HG03196 (cell line): Measurements from ENCODE around the gene AHDC1.

Experiments used
- ATAC-seq: cut with Tn5 transposase; IDR thresholded peaks from one replicate; pipeline ENCODE4 v1.9.1; 2021; ENCODE audit not compliant: unreplicated experiment

AHDC1 gene

DNA sequence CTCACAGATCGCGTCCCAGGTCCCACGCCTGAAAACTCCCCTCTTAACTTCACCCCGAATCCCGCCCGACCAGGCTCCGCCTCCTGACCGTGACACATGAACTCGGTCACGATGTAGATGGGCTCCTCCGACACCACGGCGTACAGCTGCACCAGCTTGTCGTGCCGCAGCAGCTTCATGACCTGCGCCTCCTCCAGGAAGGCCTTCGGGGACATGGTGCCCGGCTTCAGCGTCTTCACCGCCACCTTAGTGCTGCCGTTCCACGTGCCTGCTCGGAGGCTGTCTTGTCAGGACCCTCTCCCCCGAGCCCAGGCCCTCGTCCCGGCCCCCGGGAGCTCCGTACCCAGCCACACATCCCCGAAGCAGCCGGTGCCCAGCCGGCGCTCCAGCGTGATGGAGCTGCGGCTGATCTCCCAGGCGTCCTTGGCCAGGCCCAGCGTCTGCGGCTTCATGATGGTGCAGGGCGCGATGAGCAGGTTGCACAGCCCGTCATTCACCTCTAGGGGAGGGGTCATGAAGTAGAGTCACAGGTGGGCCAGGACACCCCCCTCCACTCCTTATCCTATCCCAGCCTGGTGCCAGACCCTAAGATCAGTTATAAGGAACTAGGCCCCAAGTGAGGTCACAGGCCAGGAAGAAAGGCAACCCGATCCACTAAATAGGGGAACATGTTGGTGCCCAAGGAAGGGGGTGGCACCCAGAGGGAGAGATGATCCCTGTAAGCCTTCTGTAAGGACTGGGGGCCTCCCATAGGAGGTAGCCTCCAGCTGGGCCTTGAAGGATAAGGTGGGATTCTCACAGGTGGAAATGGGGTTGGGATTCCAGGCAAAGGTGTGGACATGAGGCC lies 11.6 kb upstream of the AHDC1 start:
- no peak for ATAC-seq

DNA sequence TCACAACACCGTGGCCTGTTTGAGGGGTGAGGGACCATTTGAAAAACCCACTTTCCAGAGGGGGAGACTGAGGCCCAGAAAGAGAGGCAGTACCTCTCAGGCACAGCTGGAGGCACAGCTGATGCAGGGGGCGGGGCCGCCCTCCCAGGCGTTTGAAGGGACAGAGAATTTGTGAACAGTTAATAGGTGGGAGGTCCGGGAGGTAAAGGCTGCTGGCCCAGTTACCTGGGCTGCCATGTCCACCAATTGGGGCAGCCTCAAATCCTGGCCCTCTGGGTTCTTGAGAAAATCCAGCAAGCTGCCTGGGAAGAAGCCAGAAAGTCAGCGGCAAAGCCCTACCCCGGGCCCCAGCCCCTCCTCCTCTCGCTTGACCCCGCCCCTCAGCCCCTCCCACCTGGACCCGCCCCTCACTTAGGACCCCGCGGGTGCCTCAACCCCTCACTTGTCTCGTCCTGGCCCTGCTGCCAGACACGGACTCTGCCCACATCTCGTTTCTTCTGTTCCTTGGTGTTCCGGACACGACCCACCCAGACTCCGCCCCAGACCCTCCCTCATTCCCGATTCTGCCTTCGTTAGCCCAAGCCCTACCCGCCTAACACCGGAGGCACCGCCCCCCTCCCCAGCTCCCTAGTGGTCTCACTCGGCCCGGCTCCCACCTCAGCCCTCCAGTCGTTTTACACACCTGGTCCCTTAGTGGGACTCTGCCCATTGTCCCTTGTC lies 10.8 kb upstream of the AHDC1 start:
- no peak for ATAC-seq

DNA sequence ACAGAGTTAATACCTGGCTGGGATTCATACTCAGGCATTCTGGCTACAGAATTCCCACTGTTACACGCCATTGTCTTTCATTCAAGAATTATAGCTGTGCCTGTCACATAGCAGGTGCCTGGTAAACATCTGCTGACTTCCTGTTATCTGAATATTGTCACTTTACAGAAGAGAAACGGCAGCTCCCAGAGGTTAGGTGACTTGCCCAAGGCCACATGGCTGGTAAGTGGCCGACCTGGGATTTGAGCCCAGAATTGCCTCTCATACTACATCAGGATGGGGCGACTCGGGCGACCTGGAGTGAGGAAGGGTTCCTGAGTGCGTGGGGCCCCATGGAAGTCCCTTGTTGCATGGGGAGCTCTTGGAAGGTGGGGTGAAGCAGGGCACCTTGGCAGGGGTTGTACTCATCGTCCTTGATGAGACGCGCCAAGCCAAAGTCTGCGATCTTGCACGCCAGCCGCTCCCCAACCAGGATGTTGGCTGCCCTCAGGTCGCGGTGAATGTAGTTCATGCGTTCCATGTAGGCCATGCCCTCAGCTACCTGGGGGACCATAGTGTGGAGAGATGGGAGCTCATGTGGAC lies 10.2 kb upstream of the AHDC1 start:
- no peak for ATAC-seq

DNA sequence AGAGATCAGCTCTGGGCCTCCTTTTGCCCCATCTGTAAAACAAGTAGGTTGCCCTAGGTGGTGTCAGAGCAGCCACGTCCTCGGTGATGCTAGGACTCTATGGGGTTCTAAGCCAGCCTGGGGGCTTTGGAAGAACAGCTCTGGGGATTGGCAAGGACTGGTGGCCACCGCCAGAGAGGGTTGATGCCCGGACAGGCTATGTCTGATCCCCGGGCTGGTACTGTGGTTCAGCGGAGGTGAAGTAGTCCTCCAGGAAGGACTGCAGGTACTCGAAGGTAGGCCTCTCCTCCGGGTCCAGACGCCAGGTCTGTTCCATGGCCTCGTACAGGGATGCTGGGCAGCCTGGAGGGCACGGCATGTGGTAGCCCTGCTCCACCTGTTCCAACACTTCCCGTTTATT lies 8.8 kb upstream of the AHDC1 start:
- no peak for ATAC-seq

DNA sequence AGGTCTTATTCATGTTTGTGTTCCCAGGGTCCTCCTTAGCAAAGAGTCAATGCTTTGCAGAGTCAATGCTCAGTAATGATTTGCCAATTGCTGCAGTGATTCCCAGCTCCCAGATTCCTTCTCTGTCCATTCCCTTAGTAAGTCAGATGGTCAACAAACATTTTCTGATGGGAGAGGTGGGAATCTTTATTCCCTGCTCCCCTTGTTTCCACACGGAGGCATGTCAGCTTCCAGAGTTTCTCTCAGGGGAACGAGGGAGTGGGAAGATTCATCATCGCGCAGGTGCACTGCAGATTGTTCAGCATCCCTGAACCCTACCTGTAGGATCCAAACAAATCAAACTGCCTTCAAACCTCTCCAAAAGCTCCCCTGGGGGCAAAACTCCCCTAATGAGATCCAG lies 7.5 kb upstream of the AHDC1 start:
- no peak for ATAC-seq

DNA sequence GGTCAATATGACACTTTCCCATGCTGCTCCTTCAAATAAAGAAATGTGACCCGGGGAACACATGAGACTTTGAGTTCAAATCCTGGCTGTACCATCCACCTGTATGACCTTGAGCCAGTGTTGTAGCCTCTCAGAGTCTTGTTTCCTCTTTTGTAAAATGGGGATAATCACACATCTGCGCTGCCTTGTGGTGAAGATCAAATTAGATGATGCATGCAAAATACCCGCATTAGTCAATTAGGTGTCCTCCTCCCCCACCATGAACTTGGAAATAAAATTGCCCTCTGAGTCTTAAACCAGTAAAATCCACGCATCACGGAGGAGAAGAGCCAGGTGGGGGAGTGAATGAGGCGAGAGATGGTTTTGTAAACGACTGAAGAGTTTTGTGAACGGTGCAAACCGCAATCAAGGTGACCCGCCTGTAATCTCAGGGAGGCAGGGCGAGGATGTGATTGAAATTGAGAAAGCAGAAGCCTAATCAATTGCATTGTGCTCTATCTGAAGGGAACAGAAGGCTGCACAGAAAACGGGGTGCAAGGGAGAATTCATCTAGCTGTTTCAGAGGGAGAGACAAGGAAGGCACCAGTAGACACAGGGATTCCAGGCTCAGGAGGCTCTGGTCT lies 5.8 kb upstream of the AHDC1 start:
- ATAC-seq: no peak

DNA sequence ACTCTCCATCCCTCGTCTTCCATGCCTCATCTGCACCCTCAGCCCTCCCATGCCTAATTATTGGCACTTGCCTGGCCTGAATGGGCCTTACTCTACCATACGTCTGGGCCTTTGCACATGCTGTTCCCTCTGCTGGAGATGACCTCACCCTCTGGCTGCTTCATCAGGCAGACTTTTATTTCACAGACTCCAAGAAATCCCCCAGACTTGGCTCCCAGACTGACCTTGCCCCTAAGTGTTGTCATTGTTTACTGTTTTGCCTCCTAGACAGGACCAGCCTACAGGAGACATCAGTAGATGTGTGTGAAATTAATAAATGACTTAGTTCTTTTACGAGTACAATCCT lies 5.2 kb upstream of the AHDC1 start:
- ATAC-seq: no peak

DNA sequence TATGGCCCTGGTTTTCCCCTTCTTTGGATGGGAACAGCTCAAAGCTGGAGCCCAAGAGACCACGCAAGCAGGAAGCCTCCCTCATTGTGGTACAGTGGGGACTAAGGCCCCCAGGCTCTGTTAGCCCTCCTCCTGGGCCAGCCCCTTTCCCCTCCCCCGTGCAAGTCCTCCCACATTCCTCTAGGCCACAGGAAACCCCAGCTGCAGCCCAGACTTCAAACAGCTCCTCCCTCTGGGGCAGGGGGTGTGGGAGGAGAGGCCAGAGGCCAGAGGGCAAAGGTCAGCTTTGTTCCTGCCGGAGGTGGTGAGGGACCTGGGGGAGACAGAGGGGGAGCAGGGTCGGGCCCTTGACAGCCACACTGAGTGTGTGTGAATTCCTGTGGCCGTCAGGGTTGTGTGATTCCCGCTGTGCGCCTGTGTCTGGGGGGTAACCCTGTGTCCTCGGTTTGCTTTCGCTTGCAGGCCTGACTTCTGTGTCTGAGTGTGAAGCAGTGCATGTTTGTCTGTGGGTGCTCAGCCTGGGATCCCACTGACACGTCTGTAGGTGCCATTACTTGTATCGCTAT lies 3.4 kb upstream of the AHDC1 start:
- ATAC-seq: no peak

DNA sequence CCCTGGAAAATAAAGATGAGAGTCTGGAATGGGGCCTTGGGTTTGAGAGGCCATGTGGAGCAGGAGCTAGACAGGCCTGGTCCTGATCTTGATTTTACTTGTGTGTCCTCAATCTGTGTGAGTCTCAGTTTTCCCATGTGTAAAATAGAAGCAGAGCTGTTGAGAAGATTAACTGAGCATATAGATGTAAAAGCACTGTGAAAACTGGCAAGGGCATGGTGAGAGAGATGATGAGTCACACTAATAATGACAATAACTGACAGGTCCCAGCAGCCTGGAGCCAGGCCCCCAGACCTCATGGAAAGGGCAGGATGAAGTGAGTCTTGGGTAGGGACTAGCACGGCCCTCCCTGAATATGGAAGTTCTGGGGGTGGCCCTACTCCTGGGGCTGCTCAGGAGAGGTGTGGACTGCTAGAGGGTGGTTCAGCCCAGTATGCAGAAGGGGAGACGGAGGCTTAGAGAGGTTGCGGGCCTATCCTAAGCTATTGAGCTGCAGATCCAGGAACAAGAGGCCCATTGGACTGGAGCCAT lies 2.8 kb upstream of the AHDC1 start:
- ATAC-seq: no peak

DNA sequence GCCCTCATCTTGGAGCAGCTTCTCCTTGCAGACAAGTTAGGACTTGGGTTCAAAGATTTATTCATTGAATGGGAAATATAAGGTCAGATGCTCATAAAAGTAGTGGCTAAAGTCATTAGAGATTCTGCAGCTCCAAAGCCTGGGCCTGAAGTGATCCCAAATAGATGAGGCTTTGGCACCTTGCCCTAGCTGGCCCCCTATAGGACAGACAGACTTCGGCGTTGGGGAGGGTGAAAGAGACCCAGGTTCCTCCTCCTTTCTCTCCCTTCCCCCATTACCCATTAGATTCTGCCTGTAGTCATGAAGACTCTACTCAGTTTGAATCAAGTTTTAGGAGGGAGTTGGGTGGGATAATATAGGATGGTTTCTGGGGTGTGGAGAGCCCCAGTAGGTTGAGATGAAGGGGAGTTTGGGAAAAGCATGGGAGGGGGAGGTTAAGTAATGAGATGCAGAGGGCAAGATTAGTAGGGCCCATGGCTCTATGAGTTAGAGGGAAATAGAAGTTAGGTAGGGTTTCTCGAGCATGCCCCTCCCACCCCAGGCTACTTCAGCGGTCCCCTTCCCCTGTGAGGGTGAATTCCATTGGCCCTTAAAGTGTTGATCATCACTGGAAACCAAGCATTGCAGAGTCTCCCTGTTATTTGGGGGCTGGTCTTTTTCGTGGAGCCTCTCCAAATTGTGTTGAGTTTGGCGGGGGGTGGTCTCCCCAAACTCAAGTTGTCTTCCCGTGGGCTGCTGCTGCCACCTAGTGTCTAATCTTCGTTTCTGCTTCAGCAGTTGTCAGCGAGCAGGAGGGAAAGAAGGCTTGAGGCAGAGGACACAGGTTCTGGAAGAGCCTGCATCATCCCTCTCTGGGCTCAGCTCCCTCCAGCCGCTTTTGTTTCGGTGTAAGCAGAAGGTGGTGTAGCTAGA lies 2.1 kb upstream of the AHDC1 start:
- ATAC-seq: no peak

DNA sequence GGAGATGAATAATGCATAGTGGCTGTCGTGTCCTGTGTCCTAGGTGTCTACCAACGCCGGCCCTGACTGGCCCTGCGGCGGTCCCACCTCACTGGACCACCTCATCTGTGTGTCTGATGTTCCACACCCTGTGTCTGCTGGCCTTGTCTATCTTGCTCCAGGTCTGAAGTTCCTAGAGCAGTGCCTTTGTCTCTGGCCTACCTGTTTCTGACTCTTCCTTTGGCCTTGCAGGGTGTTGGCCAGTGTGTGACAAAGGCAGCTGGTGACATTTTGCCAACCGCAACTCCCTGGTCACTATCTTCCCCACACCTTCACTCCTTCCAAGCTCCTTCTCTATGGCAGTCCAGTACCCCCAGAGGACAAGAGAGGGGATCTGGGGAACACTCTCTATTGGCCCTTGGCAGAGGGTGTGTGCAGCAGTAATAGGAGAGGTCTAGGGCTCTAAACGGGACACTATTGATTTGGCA lies 1.4 kb upstream of the AHDC1 start:
- no peak for ATAC-seq

DNA sequence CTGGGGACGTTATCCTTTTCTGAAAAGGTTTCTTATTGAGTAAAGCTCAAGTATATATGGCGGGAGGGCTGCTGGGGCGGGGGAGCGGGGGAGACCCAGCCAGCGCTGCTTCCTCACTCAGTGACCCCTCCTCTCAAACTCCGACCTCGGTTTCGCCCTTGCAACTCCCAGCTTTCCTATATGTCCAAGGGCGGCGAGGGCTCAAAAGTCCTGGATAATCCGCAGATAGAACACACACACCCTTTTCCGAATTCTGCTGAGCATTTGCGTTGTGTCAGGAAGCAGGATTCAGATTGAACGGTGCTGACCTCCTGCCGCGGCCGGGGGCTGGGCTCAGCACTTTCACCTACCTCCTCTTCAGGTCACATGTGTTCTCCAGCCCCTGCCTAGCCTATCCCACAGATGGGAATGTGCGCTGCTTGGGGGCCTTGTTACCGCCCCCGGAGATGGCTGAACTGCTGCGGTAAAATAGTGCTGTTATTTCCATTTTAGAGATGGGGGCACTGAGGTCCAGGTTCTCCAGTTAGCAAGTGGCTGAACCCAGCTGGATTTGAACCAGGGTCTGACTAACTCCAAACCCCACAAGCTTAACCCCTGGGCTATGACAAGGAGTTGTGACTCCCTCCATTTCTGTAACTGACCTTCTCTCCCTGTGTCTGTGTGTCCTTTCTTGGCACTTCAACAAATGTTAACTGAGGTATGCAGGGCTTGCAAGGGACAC lies 795 bp upstream of the AHDC1 start:
- no peak for ATAC-seq

DNA sequence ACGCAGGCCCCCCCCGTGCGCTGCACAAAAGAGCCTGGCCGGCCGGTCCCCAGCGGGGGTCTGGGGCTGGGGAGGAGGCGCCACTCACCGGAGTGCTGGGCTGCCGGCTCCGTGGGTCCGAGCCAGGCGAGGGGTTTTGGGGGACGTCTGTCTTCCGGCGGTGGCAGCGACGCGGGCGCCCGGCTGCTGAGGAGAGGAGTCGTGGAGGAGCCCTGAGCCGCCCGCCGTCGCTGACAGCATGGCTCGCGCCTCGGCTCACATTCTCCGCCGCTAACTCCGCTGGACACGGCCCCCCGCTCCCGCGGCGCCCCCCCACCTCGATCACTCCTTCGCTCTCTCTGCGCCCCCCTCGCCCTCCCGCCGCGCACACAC lies 649 bp downstream of the AHDC1 start:
- ATAC-seq: no peak

DNA sequence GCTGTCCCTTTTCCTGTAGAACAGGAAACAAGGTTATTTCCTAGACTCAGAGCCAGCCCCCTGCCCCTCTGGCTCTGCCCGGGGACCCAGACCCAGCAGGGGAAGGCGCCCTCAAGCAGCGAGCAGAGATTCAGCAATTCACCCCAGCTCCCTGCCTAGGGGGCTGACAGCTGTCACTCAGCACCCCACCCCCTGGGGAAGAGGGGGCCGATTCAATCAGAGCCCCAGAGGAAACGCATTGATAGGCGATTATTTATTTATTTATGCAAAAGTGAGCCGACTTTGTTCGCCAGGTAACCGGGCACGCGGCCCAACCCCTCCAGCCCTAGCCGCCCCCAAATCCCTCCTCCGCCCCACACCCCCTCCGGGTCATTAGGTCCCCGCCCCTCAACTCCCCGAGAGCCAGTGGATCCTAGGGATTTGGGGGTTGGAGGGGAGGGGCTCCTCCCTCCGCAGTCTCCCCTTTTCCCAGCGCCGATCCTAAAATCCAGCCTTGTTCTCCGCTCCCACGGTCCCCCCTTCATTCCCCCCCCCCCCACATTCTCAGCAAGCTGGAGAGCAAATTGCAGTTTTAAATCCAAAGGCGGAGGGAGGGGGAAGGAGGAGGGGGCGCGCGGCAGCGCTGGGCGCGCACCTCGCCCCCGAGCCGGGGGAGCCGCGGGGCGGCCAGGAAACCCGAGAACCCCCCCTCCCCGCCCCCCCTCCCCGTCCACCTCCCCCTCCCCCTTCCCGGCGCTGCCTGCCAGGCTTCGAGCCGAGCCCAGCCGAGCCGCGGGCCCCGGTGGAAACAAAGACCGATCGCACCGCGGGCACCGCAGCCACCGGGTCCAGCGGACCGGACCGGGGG lies 1.3 kb downstream of the AHDC1 start:
- ATAC-seq: no peak

DNA sequence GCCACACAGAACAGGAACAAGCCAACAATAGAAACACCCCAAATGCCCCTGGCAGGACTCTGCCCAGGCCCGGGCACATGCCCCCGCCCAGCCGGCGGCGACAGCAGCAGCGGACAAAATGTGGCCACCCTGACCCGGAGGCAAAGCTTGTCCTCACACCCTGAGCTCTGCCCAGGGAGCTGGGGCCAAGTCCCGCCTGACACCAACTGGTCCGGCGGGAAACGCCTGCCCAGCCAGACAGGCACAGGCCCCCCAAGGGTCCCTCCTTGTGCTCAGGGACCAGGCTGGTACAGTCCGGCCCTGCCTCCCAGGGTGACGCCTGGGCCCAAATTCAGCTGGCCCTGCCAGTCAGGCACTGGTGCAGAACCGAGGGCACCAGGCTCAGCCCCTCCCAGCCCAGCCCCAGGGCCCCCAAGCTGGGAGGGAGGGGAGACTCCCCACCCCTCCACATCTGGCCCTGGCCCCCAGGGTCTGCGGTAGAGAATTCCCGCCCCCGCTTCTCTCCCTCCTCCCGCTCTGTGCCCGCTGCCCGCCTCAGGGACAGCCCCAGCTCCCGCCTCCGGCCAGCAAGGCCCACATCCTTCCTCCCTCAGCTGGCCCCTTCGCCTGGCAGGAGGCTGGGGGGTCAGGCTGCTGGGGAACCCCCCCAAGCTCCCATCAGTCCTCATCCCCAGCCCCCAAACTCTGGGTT lies 2.0 kb downstream of the AHDC1 start:
- ATAC-seq: no peak

DNA sequence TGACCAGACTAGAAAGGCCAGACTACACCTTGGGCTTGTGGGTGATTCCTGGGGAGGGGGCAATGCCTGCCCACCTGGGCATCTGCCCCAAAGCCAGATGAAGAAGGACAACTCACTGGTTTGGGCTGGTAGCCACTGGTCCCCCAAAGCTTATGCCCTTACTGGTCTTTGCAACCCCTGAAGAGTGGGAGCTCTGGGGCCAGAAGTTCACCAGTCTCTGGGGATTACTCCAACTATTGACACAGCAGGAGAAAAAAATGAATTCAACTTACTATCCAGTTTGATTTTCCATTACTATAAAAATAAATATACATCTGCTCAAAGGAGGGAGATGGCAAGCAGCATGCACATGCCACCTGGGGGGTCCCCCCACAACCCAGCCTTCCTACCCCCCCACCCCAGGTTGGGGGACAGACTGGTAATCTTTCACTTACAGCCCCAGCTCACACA lies 2.6 kb downstream of the AHDC1 start:
- ATAC-seq: no peak

DNA sequence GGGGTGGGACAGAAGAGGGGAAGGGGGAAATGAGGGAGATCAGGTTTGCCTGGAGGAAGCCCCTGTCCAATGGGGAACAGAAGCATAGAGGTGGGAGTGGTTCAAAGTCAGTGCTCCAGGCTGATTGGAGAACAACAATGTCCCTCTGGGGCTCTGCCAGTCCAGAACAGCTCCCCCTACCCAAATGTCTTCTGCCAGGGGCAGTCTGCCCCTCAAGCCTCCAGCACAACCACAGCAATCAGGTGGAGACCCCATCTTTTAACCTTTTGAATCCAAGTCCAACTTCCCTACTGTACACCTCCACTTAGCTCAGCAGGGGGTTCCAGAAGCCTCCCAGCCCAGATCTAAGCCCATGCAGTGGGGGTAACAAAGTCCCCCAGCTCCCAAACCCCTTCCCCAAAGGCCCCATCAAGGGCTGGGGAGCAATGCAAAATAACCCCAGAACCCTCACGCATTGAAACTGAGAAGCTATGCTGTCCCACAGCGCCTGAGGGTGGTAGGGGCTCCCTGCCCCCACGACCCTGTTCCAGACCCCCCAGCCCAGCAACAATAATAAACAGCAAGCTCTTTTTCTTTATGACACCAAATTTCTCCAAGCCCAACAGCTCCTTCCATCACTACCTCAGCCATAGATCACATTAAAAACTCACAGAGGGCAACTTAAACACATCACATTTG lies 3.3 kb downstream of the AHDC1 start:
- no peak for ATAC-seq
